AG04449 (cell line): ENCODE results near the gene IGSF9.

Experiments used
- CTCF ChIA-PET: fragments of 350-600 bp; formaldehyde crosslinking; extraction: SDS; loops from one replicate; lab custom pipeline; 2021; ENCODE audit warnings: antibody characterized with exemption; lab: Yijun Ruan, JAX
- POLR2A ChIA-PET: fragments of 400-600, 350-600 bp; formaldehyde crosslinking; extraction: SDS; loops from one replicate; lab custom pipeline; 2020; ENCODE audit warnings: antibody characterized with exemption, inconsistent platforms; lab: Yijun Ruan, JAX
- DNase-seq: peaks from one replicate; pipeline ENCODE4 v3.0.0-alpha.2; 2010; ENCODE audit warnings: low read depth, low spot score
- H3K4me3 ChIP-seq: 2 replicates; pipeline ENCODE4 v1.5.1; 2011; ENCODE audit warnings: low read depth, mild to moderate bottlenecking, control low read depth, low read length
- CTCF ChIP-seq: IDR thresholded peaks from one replicate; pipeline ENCODE4 v1.5.1; 2011; ENCODE audit warnings: mild to moderate bottlenecking, moderate library complexity, low read length, control low read depth, inconsistent platforms; ENCODE audit not compliant: insufficient read depth; ENCODE audit errors: missing control alignments

Gene IGSF9

DNA sequence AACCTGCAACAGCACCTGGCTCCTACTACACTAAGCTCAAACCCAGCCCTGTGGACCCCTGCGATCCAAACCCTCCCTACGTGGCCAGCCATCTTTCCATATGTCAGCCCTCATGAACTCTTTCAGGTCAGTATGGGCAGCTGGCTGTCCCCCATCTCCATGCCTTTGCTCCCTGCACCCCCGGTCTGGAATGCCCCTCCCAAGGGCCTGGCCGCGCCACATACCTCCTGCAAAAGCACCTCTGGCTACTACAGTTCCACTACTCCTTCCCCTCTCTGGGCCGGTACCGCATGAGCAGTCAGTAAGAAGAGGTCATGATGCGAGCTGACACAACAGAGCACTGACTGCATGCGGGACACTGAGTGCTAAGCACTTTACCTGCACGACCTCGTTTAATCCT, 10.1 kb downstream of the IGSF9 start:
- CTCF ChIA-PET, result interaction anchor here (0.9 to 23.7 kb wide), 14 partner anchors 9 to 150 kb away, joined by 3 to 1031 read pairs (median 6); partner anchors contain the start of genes IGSF9, PIGM, SLAMF9 and TAGLN2
- POLR2A ChIA-PET, result no interaction called here
- DNase-seq, result no peak
- H3K4me3 ChIP-seq, result no peak overlapping the region
- no peak for TF ChIP-seq CTCF

DNA sequence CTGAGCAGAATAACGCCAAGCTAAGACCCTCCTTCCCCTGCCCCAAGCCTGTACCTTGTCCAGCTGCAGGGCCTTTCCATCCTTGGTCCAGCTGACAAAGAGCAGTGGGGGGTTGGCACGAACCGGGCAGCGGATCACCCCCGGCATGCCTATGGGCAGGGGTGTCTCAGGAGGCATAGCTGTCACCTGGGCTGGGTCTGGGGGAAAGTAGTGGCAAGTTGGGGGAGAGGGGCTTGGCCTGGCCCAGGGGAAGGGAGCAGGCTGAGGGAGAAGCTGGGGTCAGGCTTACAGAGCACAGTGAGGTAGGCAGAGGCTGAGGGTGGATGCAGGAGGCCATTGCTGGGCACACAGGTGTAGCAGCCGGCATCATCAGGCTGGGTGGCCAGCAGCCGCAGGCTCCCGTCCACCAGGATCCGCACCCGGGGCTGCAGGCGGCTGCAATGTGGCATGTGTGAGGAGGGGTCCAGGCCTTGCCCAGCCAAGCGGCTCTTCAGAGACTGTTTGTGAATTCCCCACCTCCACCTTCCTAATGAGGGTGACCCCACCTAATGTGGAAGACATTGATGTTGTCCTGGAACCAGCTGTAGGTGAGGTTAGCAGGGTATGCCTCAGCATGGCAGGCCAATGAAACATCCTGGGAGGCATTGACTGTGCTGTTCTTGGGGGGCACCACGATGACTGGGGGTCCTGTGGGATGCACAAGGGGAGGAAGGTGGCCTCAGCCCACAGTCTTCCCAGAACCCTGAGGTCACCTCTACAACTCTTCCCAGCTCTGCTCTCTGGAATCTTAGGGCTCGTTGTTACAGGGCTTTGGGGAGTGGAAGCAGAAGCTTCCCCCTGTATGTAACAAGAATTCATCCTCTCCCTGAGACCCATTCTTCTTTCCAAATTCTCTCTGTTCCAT, 11.0 kb downstream of the IGSF9 start:
- POLR2A ChIA-PET, result interaction anchor here (1.0 to 1.2 kb wide), 2 partner anchors 9 to 11 kb away, joined by 3 to 4 read pairs; partner anchors contain the start of gene TAGLN2
- no peak for DNase-seq
- TF ChIP-seq CTCF, result no peak

GRCh38 chr1:159933347-159933746, 12.1 kb downstream of the IGSF9 start:
- ChIA-PET CTCF (interaction anchor here (0.6 to 23.7 kb wide), 8 partner anchors 7 to 153 kb away, joined by 3 to 1031 read pairs (median 9); partner anchors contain the start of genes DUSP23, IGSF9, SLAMF9 and TAGLN2), POLR2A (interaction anchor here (1.0 to 1.2 kb wide), 2 partner anchors 8 to 10 kb away, joined by 3 to 4 read pairs; partner anchors contain the start of gene TAGLN2)
- DNase-seq, result no peak
- no peak for TF ChIP-seq CTCF
- H3K4me3 ChIP-seq, result no peak overlapping the region

More for the DNA sequence above, 11.0 kb downstream of the IGSF9 start:
- H3K4me3 ChIP-seq, result no peak overlapping the region
- CTCF ChIA-PET, result interaction anchor here (1.1 to 23.7 kb wide), 11 partner anchors 8 to 145 kb away, joined by 3 to 1031 read pairs (median 9); partner anchors contain the start of genes CFAP45, IGSF9, SLAMF9 and TAGLN2

DNA sequence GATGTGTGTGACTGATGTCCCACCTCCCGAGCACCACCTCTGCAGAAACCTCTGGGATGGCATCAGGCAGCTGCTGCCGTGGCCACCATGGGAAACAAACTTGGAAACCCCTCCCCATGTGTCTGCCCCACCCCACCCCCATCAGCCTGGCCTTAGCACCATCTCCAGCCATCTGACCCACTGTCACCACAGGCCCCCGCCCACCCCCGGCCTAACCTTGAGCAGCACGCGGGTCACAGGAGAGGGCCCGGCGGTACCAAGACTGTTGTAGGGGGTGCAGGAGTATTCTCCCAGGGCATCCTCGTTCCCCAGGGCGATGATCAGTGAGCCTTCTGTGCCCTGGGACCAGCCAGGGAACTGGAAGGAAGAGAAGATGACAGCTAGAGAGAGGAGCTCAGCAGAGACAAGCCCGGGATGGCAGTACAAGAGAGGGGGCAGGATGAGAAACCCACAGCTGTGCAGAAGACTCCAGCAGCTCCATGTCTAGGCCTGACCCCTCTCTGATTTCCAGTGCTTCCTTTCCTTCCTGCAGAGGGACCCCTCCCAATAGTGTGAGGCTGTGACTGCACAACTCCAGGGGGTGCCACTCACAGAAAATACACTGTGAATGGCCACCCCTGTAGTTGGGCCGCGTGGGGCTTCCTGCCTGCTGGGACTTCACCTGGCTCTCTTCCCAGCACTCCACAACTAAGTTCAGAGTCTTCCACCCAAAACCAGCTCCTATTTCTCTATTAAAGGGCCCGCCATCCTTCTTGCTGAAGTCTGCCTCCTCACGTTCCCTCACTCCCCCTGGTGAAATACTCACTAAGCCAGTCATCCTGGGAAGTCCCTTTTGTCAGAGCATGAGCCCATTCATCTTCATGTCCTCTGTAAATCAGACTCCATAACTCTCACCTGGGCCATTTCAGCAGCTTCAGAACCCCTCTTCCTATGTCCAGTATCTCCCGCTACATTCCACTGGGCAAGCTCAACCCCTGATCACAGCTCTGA, 12.8 kb downstream of the IGSF9 start:
- ChIA-PET CTCF (interaction anchor here (0.6 to 23.7 kb wide), 8 partner anchors 7 to 152 kb away, joined by 3 to 1031 read pairs (median 9); partner anchors contain the start of genes DUSP23, IGSF9, SLAMF9 and TAGLN2), POLR2A (interaction anchor here (1.0 to 1.2 kb wide), 2 partner anchors 7 to 9 kb away, joined by 3 to 4 read pairs; partner anchors contain the start of gene TAGLN2)
- DNase-seq, result no peak
- no peak overlapping the region for H3K4me3 ChIP-seq
- no peak for TF ChIP-seq CTCF

DNA sequence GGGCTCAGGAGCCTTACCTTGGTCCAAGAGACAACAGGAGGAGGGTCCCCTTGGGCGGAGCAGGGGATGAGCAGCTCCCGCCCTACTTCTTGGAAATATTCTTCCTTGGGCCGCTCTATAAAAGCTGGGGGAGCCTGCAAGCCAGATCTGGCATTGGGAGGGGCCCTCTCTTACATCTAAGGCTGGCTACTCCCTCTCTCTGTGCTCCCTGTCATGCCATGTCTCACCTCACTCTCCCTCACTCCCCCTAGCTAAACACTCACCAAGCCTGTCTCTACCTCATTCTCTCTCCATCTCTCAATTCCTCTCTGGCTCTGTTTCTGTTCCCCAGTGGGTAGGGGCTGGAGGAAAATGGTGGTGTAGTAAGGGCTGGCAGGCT, 13.6 kb downstream of the IGSF9 start:
- DNase-seq, result no peak
- H3K4me3 ChIP-seq, result no peak overlapping the region
- TF ChIP-seq CTCF, result no peak
- CTCF ChIA-PET, result interaction anchor here (1.9 to 23.7 kb wide), 3 partner anchors 21 to 133 kb away, joined by 5 to 1031 read pairs (median 161); partner anchors contain the start of genes IGSF9 and SLAMF9
- POLR2A ChIA-PET, result no interaction called here
